RWPE1 (cell line): ENCODE measurements around the gene ROR1.
"Not testable (repeated sequence)": the region's sequence is repeated elsewhere in the genome, so short reads cannot be mapped to it uniquely, and the experiment has no call there.

Source experiments
- CTCF ChIA-PET: fragments of 350-600 bp; sonication (Branson Sonifier 250); formaldehyde crosslinking; extraction: SDS; loops from one replicate; lab custom pipeline; 2021; lab: Yijun Ruan, JAX
- POLR2A ChIA-PET: fragments of 400-600 bp; formaldehyde crosslinking; extraction: SDS; loops from one replicate; lab custom pipeline; 2020; ENCODE audit warnings: antibody characterized with exemption; ENCODE audit not compliant: low non-redundant PET; lab: Yijun Ruan, JAX
- DNase-seq: peaks from one replicate; pipeline ENCODE4 v3.0.0; 2012; ENCODE audit warnings: low spot score
- H3K27ac ChIP-seq: fragments of 450-650 bp; 2 replicates; pipeline ENCODE4 v1.5.1; 2017
- CTCF ChIP-seq: fragments of 450-650 bp; conservative IDR thresholded peaks from 2 replicates; pipeline ENCODE4 v1.5.1; 2017; ENCODE audit warnings: low read depth, mild to moderate bottlenecking

ROR1 gene

GRCh38 chr1:63824451-63824850 is 50.6 kb downstream of the ROR1 start:
- ChIA-PET POLR2A (no interaction called here), CTCF (interaction anchor here (0.7 kb wide), 1 partner anchor 1035 kb away, joined by 3 read pairs; no protein-coding TSS in a partner anchor)
- DNase-seq, result no peak
- no peak for TF ChIP-seq CTCF
- no peak overlapping the region for H3K27ac ChIP-seq

GRCh38 chr1:63825111-63825510 is 51.3 kb downstream of the ROR1 start:
- POLR2A ChIA-PET, result no interaction called here
- CTCF ChIA-PET, result no interaction called here
- no peak for TF ChIP-seq CTCF
- DNase-seq, result no peak
- no peak overlapping the region for H3K27ac ChIP-seq

GRCh38 chr1:63826246-63826861 is 52.5 kb downstream of the ROR1 start:
- H3K27ac ChIP-seq, POLR2A ChIA-PET, DNase-seq: not testable (repeated sequence)
- CTCF ChIA-PET, result interaction anchor here (0.6 kb wide), 1 partner anchor 152 kb away, joined by 3 read pairs; no protein-coding TSS in a partner anchor

GRCh38 chr1:63827411-63828321 is 53.8 kb downstream of the ROR1 start:
- POLR2A ChIA-PET, result no interaction called here
- DNase-seq, result no peak
- CTCF ChIA-PET, result no interaction called here
- H3K27ac ChIP-seq, result no peak overlapping the region
- TF ChIP-seq CTCF, result no peak

GRCh38 chr1:63828322-63829044 is 54.7 kb downstream of the ROR1 start:
- H3K27ac ChIP-seq, result no peak overlapping the region
- ChIA-PET POLR2A (no interaction called here), CTCF (no interaction called here)
- no peak for TF ChIP-seq CTCF
- no peak for DNase-seq

GRCh38 chr1:63829349-63830327 is 55.8 kb downstream of the ROR1 start:
- no peak for DNase-seq
- H3K27ac ChIP-seq, result no peak overlapping the region
- CTCF ChIA-PET, result no interaction called here
- no peak for TF ChIP-seq CTCF
- POLR2A ChIA-PET, result no interaction called here
